Measurements from ENCODE around the gene MCC.

MCC gene

GRCh38 chr5:113133211-113133975 is 354.9 kb downstream of the MCC start:
- DNase-seq: no peak
- Histone ChIP-seq H3K4me3 (ENCODE audit: low read depth, low read length) (no peak overlapping the region), H3K27me3 (ENCODE audit: insufficient read depth, low read depth, severe bottlenecking) (no peaks in the 10 kb centered on the region), H3K9me3 (ENCODE audit: severe bottlenecking) (no peaks in the 10 kb centered on the region), H3K36me3 (peaks cover 92% of the 10 kb centered on the region), H3K27ac (no peak overlapping the region)
- no peak for TF ChIP-seq CTCF (IDR thresholded peaks at IDR 0.05; ENCODE audit: low read depth, low read length)

GRCh38 chr5:113132564-113132963 is 355.7 kb downstream of the MCC start:
- Histone ChIP-seq H3K36me3 (peaks cover 92% of the 10 kb centered on the region), H3K27me3 (ENCODE audit: insufficient read depth, low read depth, severe bottlenecking) (no peaks in the 10 kb centered on the region), H3K27ac (no peak overlapping the region), H3K4me3 (ENCODE audit: low read depth, low read length) (no peak overlapping the region), H3K9me3 (ENCODE audit: severe bottlenecking) (no peaks in the 10 kb centered on the region)
- DNase-seq: no peak
- TF ChIP-seq CTCF (IDR thresholded peaks at IDR 0.05; ENCODE audit: low read depth, low read length): no peak

GRCh38 chr5:113128641-113129330 is 359.5 kb downstream of the MCC start:
- no peak for DNase-seq
- no peak overlapping the region for H3K4me3 ChIP-seq (ENCODE audit: low read depth, low read length)
- TF ChIP-seq CTCF (IDR thresholded peaks at IDR 0.05; ENCODE audit: low read depth, low read length): no peak
- H3K9me3 ChIP-seq (ENCODE audit: severe bottlenecking): no peaks in the 10 kb centered on the region
- H3K36me3 ChIP-seq: peaks cover 95% of the 10 kb centered on the region
- H3K27me3 ChIP-seq (ENCODE audit: insufficient read depth, low read depth, severe bottlenecking): no peaks in the 10 kb centered on the region
- peak overlapping the region; percentile 24 for H3K27ac ChIP-seq

GRCh38 chr5:113128082-113128481 is 360.2 kb downstream of the MCC start:
- Histone ChIP-seq H3K36me3 (peaks cover 95% of the 10 kb centered on the region), H3K9me3 (ENCODE audit: severe bottlenecking) (no peaks in the 10 kb centered on the region), H3K4me3 (ENCODE audit: low read depth, low read length) (no peak overlapping the region), H3K27ac (no peak overlapping the region; the same call in 1 of the 2 replicates), H3K27me3 (ENCODE audit: insufficient read depth, low read depth, severe bottlenecking) (no peaks in the 10 kb centered on the region)
- no peak for TF ChIP-seq CTCF (IDR thresholded peaks at IDR 0.05; ENCODE audit: low read depth, low read length)
- no peak for DNase-seq

- TF ChIP-seq CTCF (IDR thresholded peaks at IDR 0.05; ENCODE audit: low read depth, low read length): no peak
- Histone ChIP-seq H3K27ac (no peak overlapping the region), H3K27me3 (ENCODE audit: insufficient read depth, low read depth, severe bottlenecking) (no peaks in the 10 kb centered on the region), H3K36me3 (peaks cover 97% of the 10 kb centered on the region), H3K4me3 (ENCODE audit: low read depth, low read length) (no peak overlapping the region), H3K9me3 (ENCODE audit: severe bottlenecking) (no peaks in the 10 kb centered on the region)
- no peak for DNase-seq
These were observed 361.2 kb downstream of the MCC start for GRCh38 chr5:113127021-113127420.
